PFSK-1 (cell line): ENCODE measurements around the gene ORMDL3. TPM values are rescaled to one million over a fixed set of nuclear protein-coding genes. Genes with fewer than 3 reads are reported as not detected.

ENCODE experiments used
- FOXP2 ChIP-seq: optimal IDR thresholded peaks from 2 replicates; pipeline ENCODE3; 2011; ENCODE audit warnings: borderline replicate concordance, control low read depth, inconsistent platforms; ENCODE audit not compliant: insufficient read depth; ENCODE audit errors: extremely low read length, extremely low read depth
- POLR2AphosphoS5 ChIP-seq: IDR thresholded peaks from 2 replicates; pipeline ENCODE4 v1.6.1; 2012; ENCODE audit warnings: low read depth, mild to moderate bottlenecking, control low read depth, low read length, moderate library complexity
- SIN3A ChIP-seq: IDR thresholded peaks from 2 replicates; pipeline ENCODE4 v1.6.1; 2012; ENCODE audit warnings: mild to moderate bottlenecking, low read length, moderate library complexity, borderline replicate concordance; ENCODE audit not compliant: insufficient read depth
- TAF1 ChIP-seq: IDR thresholded peaks from 2 replicates; pipeline ENCODE4 v1.6.1; 2012; ENCODE audit warnings: low read length, control low read depth, borderline replicate concordance; ENCODE audit not compliant: insufficient read depth
- polyA plus RNA-seq: library from polyadenylated mRNA; unstranded; fragments of >200 nt; gene quantifications from one replicate; pipeline ENCODE4 v1.2.1, GENCODE V29; 2012; ENCODE audit warnings: low read depth, missing spikeins; ENCODE audit not compliant: insufficient read length
- TF ChIP-seq, protein P1 (sequence below), 2 experiments: IDR thresholded peaks; 2 replicates each; pipeline versions ENCODE4 v1.6.1 to v1.8.0; 2011 to 2012; ENCODE audit warnings: low read depth in 2 of 2, low read length in 2 of 2, control low read depth in 1 of 2, inconsistent platforms in 1 of 2, mild to moderate bottlenecking in 1 of 2, moderate library complexity in 1 of 2; ENCODE audit not compliant: insufficient read depth in 1 of 2

ORMDL3 gene, protein sequence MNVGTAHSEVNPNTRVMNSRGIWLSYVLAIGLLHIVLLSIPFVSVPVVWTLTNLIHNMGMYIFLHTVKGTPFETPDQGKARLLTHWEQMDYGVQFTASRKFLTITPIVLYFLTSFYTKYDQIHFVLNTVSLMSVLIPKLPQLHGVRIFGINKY
- 47.9 TPM for polyA plus RNA-seq

DNA sequence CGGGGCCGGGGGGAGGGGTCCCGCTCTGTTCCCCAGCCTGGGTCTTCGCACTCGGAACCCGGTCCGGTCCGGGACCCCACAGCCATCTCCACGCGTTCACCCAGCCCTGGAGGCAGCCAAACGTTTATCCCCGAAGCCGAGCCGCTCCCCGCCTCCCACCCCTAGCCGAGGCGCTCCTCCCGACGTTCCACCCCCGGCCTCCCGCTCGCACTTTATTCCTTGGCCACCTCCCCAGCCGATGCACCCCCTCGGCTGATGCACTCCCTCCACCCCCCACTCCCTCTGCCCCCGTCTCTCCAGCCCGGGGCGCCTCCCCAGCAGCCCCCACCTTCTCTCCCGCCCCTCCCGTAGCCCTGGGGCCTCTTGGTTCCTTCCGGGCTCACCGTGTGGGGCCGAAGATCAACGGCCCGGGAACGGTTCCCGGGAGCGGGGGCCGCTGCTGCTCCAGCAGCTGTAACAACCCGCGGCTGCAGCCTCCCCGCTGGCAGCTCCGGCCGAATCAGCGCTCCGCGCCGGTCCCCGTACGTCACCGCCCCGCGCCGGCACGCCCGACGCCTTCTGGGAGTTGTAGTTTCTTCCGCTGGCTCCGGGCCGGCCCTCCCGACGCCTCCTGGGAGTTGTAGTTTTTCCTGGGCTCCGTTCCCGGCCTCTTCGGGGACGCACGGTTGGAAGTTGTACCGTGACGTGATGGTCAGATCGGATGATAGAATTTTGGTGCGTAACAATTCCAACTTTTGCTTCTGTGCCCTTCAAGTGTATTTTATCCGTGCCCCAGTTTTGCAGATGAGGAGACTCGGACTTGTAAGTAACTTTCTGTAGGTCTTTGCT is at the start of gene ORMDL3, which contains the start of gene LRRC3C:
Gene ORMDL3 (minus strand): TSS at position 501 of the 828 bp plus-strand sequence. CDS start 3,398 bp downstream, outside the sequence.
Gene LRRC3C (plus strand): TSS at position 632 of the 828 bp plus-strand sequence. CDS start 13,792 bp downstream, outside the sequence.
- TF ChIP-seq POLR2AphosphoS5 (peak; percentile 86), SIN3A (no peak), FOXP2 (peak; percentile 91), TAF1 (0 out of 2 replicates have a peak, but pooled peaks have one; percentile 74)
- TF ChIP-seq, protein P1, sequence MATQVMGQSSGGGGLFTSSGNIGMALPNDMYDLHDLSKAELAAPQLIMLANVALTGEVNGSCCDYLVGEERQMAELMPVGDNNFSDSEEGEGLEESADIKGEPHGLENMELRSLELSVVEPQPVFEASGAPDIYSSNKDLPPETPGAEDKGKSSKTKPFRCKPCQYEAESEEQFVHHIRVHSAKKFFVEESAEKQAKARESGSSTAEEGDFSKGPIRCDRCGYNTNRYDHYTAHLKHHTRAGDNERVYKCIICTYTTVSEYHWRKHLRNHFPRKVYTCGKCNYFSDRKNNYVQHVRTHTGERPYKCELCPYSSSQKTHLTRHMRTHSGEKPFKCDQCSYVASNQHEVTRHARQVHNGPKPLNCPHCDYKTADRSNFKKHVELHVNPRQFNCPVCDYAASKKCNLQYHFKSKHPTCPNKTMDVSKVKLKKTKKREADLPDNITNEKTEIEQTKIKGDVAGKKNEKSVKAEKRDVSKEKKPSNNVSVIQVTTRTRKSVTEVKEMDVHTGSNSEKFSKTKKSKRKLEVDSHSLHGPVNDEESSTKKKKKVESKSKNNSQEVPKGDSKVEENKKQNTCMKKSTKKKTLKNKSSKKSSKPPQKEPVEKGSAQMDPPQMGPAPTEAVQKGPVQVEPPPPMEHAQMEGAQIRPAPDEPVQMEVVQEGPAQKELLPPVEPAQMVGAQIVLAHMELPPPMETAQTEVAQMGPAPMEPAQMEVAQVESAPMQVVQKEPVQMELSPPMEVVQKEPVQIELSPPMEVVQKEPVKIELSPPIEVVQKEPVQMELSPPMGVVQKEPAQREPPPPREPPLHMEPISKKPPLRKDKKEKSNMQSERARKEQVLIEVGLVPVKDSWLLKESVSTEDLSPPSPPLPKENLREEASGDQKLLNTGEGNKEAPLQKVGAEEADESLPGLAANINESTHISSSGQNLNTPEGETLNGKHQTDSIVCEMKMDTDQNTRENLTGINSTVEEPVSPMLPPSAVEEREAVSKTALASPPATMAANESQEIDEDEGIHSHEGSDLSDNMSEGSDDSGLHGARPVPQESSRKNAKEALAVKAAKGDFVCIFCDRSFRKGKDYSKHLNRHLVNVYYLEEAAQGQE (IDR thresholded peaks at IDR 0.05; ENCODE audit: insufficient read depth in 1 of 2, low read depth in 2 of 2, low read length in 2 of 2), result no peak

DNA sequence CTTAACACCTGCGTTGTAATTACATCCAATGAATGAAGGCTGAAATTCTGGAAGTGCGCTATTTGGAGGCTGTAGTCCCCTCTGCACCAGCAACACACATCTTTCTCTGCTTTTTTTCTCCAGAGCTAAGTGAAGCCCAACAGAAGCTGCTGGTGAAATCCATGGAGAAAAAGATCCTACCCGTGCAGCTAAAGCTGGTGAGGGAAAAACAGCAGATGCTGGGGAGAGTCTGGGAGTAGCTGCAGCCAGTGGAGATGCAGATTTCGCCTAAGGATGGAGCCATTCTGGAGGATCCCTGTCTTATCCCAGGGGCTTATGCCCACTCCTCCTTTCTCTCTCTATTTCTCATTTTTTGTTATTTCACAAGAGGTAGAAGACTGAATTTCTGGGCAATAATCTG is 48.4 kb upstream of the ORMDL3 start:
- TF ChIP-seq TAF1, result no peak
- no peak for TF ChIP-seq FOXP2
- TF ChIP-seq, protein P1 (IDR thresholded peaks at IDR 0.05; ENCODE audit: insufficient read depth in 1 of 2, low read depth in 2 of 2, low read length in 2 of 2), result no peak
- no peak for TF ChIP-seq SIN3A
- no peak for TF ChIP-seq POLR2AphosphoS5

- TF ChIP-seq POLR2AphosphoS5 (no peak), FOXP2 (no peak), TAF1 (no peak), SIN3A (no peak)
- TF ChIP-seq, protein P1 (IDR thresholded peaks at IDR 0.05; ENCODE audit: insufficient read depth in 1 of 2, low read depth in 2 of 2, low read length in 2 of 2), result no peak
These were observed 47.0 kb upstream of the ORMDL3 start for GRCh38 chr17:39974433-39974832.

DNA sequence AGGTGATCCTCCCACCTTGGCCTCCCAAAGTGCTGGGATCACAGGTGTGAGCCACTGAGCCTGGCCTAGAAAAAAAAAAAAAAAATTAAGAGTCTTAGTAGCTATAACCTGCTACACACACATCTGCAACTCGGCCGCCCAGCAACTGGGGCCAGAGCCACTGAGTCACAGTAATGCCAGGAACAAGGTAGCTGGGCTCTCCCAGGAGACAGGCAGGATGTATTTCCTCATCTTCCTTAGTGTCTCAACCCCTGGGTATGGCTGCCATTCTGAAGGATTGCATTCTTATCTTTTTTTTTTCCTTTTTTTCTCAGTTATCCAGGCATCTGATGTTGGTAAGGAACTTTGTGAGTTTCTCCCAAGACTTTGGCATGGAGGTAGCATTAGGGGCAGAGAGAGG is 46.1 kb upstream of the ORMDL3 start:
- no peak for TF ChIP-seq FOXP2
- no peak for TF ChIP-seq POLR2AphosphoS5
- TF ChIP-seq, protein P1 (IDR thresholded peaks at IDR 0.05; ENCODE audit: insufficient read depth in 1 of 2, low read depth in 2 of 2, low read length in 2 of 2), result no peak
- TF ChIP-seq SIN3A, result no peak
- TF ChIP-seq TAF1, result no peak
